Measurements from ENCODE around the gene BBS1.

DNA sequence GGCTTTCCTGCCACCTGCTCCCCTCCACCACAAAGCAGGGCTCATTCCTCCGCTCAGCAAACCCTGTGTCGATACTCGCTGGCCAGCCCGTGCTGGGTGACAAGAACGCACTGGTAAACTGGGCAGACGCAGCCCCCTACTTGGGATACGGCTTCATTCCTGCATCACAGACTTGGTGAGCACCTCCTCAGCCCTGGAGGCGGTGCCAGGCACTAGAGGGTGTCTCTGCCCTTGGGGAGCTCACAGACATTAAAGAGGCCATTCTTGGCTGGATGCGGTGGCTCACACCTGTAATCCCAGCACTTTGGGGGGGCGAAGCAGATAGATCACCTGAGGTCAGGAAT, 29.4 kb downstream of the BBS1 start:
- TF ChIP-seq POLR2A (IDR thresholded peaks at IDR 0.05; ENCODE audit: low read length) (no peak), GATA1 (IDR thresholded peaks at IDR 0.05; ENCODE audit: low read depth, low read length) (no peak)

All from erythroblast (primary cell).